ENCODE measurements around the gene CYGB.

- TF ChIP-seq EZH2 (IDR thresholded peaks at IDR 0.05; ENCODE audit: borderline replicate concordance, low read depth, low read length, poor library complexity, severe bottlenecking) = no peak
- TF ChIP-seq CTCF (conservative IDR thresholded peaks at IDR 0.05; ENCODE audit: low read depth, low read length) = no peak
Observed at GRCh38 chr17:76562734-76563148, 25.2 kb upstream of the CYGB start.

Data from A673 (cell line).